Myometrial cell (primary cell): Measurements from ENCODE around the gene PTMS. TPM values are rescaled to one million over a fixed set of nuclear protein-coding genes. Genes with fewer than 3 reads are reported as not detected.

Experiments
- total RNA-seq: library from RNA; depleted of rRNA; stranded (reverse); fragments of >200 nt; gene quantifications from 2 replicates; pipeline ENCODE4 v1.2.3, GENCODE V29; 2015

PTMS gene
- total RNA-seq = 296 and 339 TPM in 2 replicates

GRCh38 chr12:6765634-6766581, at the start of gene PTMS:
PTMS (plus strand) TSS chr12:6766363; CDS start chr12:6766706, 343 bp downstream.

GRCh38 chr12:6723607-6724408, 42.4 kb upstream of the PTMS start, which contains the start of gene COPS7A:
COPS7A (plus strand) TSS chr12:6724046; CDS start chr12:6724657, 611 bp downstream.

GRCh38 chr12:6752921-6753771, 13.0 kb upstream of the PTMS start, which contains the start of gene MLF2:
MLF2 (minus strand) TSS chr12:6753141; CDS start chr12:6752334, 807 bp downstream.

GRCh38 chr12:6772331-6772695, 6.2 kb downstream of the PTMS start, which contains the start of gene LAG3:
LAG3 (plus strand) TSS chr12:6772520; CDS start chr12:6772853, 333 bp downstream.

GRCh38 chr12:6788972-6789924, 23.1 kb downstream of the PTMS start, which contains the start of gene CD4:
CD4 (plus strand) TSS chr12:6789528; CDS start chr12:6800139, 10,611 bp downstream.

Other genes starting within 250 kb of the PTMS start
- 6,392 and 8,126 TPM in 2 replicates for gene GAPDH, start 231.8 kb upstream of the PTMS start, total RNA-seq
- gene IFFO1, start 210.3 kb upstream of the PTMS start, total RNA-seq = 10.1 and 12.1 TPM in 2 replicates
- 23.4 and 31.7 TPM in 2 replicates for gene NOP2, start 198.1 kb upstream of the PTMS start, total RNA-seq
- gene CHD4, start 159.0 kb upstream of the PTMS start, total RNA-seq = 213 and 218 TPM in 2 replicates
- gene LPAR5, start 130.4 kb upstream of the PTMS start, total RNA-seq = 0.86 TPM in 1 of 2 replicates, not detected in the other
- gene ACRBP, start 118.9 kb upstream of the PTMS start, total RNA-seq = 0.18 TPM in 1 of 2 replicates, not detected in the other
- 28.8 and 31.9 TPM in 2 replicates for gene ING4, start 103.2 kb upstream of the PTMS start, total RNA-seq
- gene ZNF384, start 77.0 kb upstream of the PTMS start, total RNA-seq = 16.7 and 26.2 TPM in 2 replicates
- not detected in 2 replicates for gene PIANP, start 65.5 kb upstream of the PTMS start, total RNA-seq
- 127 and 144 TPM in 2 replicates for gene COPS7A, start 42.3 kb upstream of the PTMS start, total RNA-seq
- 274 and 381 TPM in 2 replicates for gene MLF2, start 13.2 kb upstream of the PTMS start, total RNA-seq
- under 0.01 and 0.35 TPM in 2 replicates for gene LAG3, start 6.2 kb downstream of the PTMS start, total RNA-seq
- under 0.01 TPM in 1 of 2 replicates, not detected in the other for gene CD4, start 23.2 kb downstream of the PTMS start, total RNA-seq
- gene GPR162, start 55.5 kb downstream of the PTMS start, total RNA-seq = 1.8 and 3.2 TPM in 2 replicates
- 69.5 and 75.1 TPM in 2 replicates for gene P3H3, start 62.0 kb downstream of the PTMS start, total RNA-seq
- 0.29 and 1.8 TPM in 2 replicates for gene GNB3, start 74.6 kb downstream of the PTMS start, total RNA-seq
- gene CDCA3, start 84.9 kb downstream of the PTMS start, total RNA-seq = 36.3 and 53.9 TPM in 2 replicates
- 89.4 and 97.7 TPM in 2 replicates for gene USP5, start 85.8 kb downstream of the PTMS start, total RNA-seq
- gene TPI1, start 101.2 kb downstream of the PTMS start, total RNA-seq = 1,607 and 1,656 TPM in 2 replicates
- gene SPSB2, start 106.9 kb downstream of the PTMS start, total RNA-seq = 4.9 and 12.8 TPM in 2 replicates
- 13.0 and 18.8 TPM in 2 replicates for gene LRRC23, start 138.5 kb downstream of the PTMS start, total RNA-seq
- gene ENO2, start 148.2 kb downstream of the PTMS start, total RNA-seq = 8.9 and 9.0 TPM in 2 replicates
- 12.7 and 13.8 TPM in 2 replicates for gene ATN1, start 161.6 kb downstream of the PTMS start, total RNA-seq
- gene RNU7-1, start 177.5 kb downstream of the PTMS start, total RNA-seq = not detected in 2 replicates
- gene C12orf57, start 177.7 kb downstream of the PTMS start, total RNA-seq = 314 and 317 TPM in 2 replicates
- gene PTPN6, start 185.0 kb downstream of the PTMS start, total RNA-seq = not detected in 2 replicates
- 393 and 424 TPM in 2 replicates for gene PHB2, start 204.3 kb downstream of the PTMS start, total RNA-seq
- 46.7 and 53.5 TPM in 2 replicates for gene EMG1, start 204.6 kb downstream of the PTMS start, total RNA-seq